WTC11 (cell line): Measurements from ENCODE around the gene TSPAN9. TPM values are rescaled to one million over a fixed set of nuclear protein-coding genes. Genes with fewer than 3 reads are reported as not detected.

Experiments
- ATAC-seq: fragments of 200-7000 bp; cut with Tn5 transposase; 2 replicates; pipeline ENCODE4 v1.10.0; 2021; ENCODE audit warnings: mild to moderate bottlenecking, moderate library complexity
- CTCF ChIA-PET: fragments of 300-600 bp; sonication (Branson Sonifier 250); formaldehyde crosslinking; loops from one replicate; lab custom pipeline; 2021; ENCODE audit warnings: antibody characterized with exemption; lab: Charles Lee
- POLR2A ChIA-PET: fragments of 350-600 bp; sonication (Branson Sonifier 250); formaldehyde crosslinking; loops from one replicate; lab custom pipeline; 2021; ENCODE audit warnings: antibody characterized with exemption; lab: Charles Lee
- DNase-seq: peaks from one replicate; pipeline ENCODE4 v3.0.0; 2021; ENCODE audit warnings: low spot score
- H3K27ac Mint-ChIP-seq: 2 replicates; pipeline ENCODE4 v1.8.0; 2021; ENCODE audit warnings: mixed read lengths
- H3K27me3 Mint-ChIP-seq: 2 replicates; pipeline ENCODE4 v1.8.0; 2021; ENCODE audit warnings: low read depth, mild to moderate bottlenecking, moderate library complexity, mixed read lengths
- H3K36me3 Mint-ChIP-seq: 2 replicates; pipeline ENCODE4 v1.8.0; 2021; ENCODE audit warnings: mixed read lengths
- H3K4me1 Mint-ChIP-seq: 2 replicates; pipeline ENCODE4 v1.8.0; 2022; ENCODE audit warnings: mixed read lengths
- H3K4me3 Mint-ChIP-seq: 2 replicates; pipeline ENCODE4 v1.8.0; 2021; ENCODE audit warnings: mild to moderate bottlenecking, moderate library complexity, mixed read lengths
- H3K9me3 Mint-ChIP-seq: 2 replicates; pipeline ENCODE4 v1.8.0; 2021; ENCODE audit warnings: mixed read lengths
- ETV6 ChIP-seq: sonication (generic); formaldehyde crosslinking; IDR thresholded peaks from 2 replicates; pipeline ENCODE4 v1.8.1; 2022; ENCODE audit warnings: mild to moderate bottlenecking, missing genetic modification reagents
- IRF1 ChIP-seq: sonication (generic); formaldehyde crosslinking; IDR thresholded peaks from 2 replicates; pipeline ENCODE4 v1.8.0; 2023; ENCODE audit warnings: missing genetic modification reagents
- RORB ChIP-seq: fragments of 250-450 bp; sonication (Bioruptor Pico); IDR thresholded peaks from 2 replicates; pipeline ENCODE4 v1.9.0; 2021; ENCODE audit warnings: mild to moderate bottlenecking
- SOX15 ChIP-seq: fragments of 250-450 bp; sonication (Bioruptor Pico); IDR thresholded peaks from 2 replicates; pipeline ENCODE4 v1.9.0; 2021; ENCODE audit warnings: mild to moderate bottlenecking
- SP1 ChIP-seq: sonication (generic); formaldehyde crosslinking; conservative IDR thresholded peaks from 2 replicates; pipeline ENCODE4 v1.8.1; 2022; ENCODE audit warnings: missing genetic modification reagents
- TEAD4 ChIP-seq: sonication (generic); formaldehyde crosslinking; IDR thresholded peaks from 2 replicates; pipeline ENCODE4 v1.8.0; 2022; ENCODE audit warnings: mild to moderate bottlenecking, missing genetic modification reagents
- ZNF232 ChIP-seq: sonication (generic); formaldehyde crosslinking; IDR thresholded peaks from 2 replicates; pipeline ENCODE4 v1.8.0; 2022; ENCODE audit warnings: mild to moderate bottlenecking, missing genetic modification reagents
- ZNF281 ChIP-seq: sonication (generic); formaldehyde crosslinking; IDR thresholded peaks from 2 replicates; pipeline ENCODE4 v1.8.0; 2023; ENCODE audit warnings: mild to moderate bottlenecking, missing genetic modification reagents
- ZNF423 ChIP-seq: fragments of 250-450 bp; sonication (Bioruptor Pico); IDR thresholded peaks from 2 replicates; pipeline ENCODE4 v2.1.2; 2022; ENCODE audit warnings: mild to moderate bottlenecking, moderate library complexity
- total RNA-seq: library from RNA; stranded (reverse); gene quantifications from 3 replicates; pipeline ENCODE4 v1.2.3, GENCODE V29; 2021
- TF ChIP-seq, protein P1 (sequence below): sonication (generic); formaldehyde crosslinking; IDR thresholded peaks from 2 replicates; pipeline ENCODE4 v1.8.1; 2023; ENCODE audit warnings: mild to moderate bottlenecking, missing genetic modification reagents, borderline replicate concordance
- TF ChIP-seq, protein P2 (sequence below): sonication (generic); formaldehyde crosslinking; conservative IDR thresholded peaks from 2 replicates; pipeline ENCODE4 v1.8.1; 2023; ENCODE audit warnings: mild to moderate bottlenecking, low read depth, missing genetic modification reagents, moderate library complexity
- TF ChIP-seq, protein P3 (sequence below): sonication (generic); formaldehyde crosslinking; IDR thresholded peaks from 2 replicates; pipeline ENCODE4 v1.8.1; 2022; ENCODE audit warnings: low read depth, missing genetic modification reagents, borderline replicate concordance
- TF ChIP-seq, protein P4 (sequence below): sonication (generic); formaldehyde crosslinking; IDR thresholded peaks from 2 replicates; pipeline ENCODE4 v1.8.0; 2022; ENCODE audit warnings: mild to moderate bottlenecking, missing genetic modification reagents
- TF ChIP-seq, protein P5 (sequence below): sonication (generic); formaldehyde crosslinking; IDR thresholded peaks from 2 replicates; pipeline ENCODE4 v1.8.1; 2022; ENCODE audit warnings: mild to moderate bottlenecking, missing genetic modification reagents, moderate library complexity, borderline replicate concordance
- TF ChIP-seq, protein P6 (sequence below): fragments of 250-450 bp; sonication (Bioruptor Pico); IDR thresholded peaks from 2 replicates; pipeline ENCODE4 v1.8.0; 2021; ENCODE audit warnings: mild to moderate bottlenecking

The TSPAN9 gene
- total RNA-seq, 1 experiment from 2014 or later = 27.6 TPM

GRCh38 chr12:3308063-3308462, 230.9 kb downstream of the TSPAN9 start (continued):
- TF ChIP-seq, protein P1, sequence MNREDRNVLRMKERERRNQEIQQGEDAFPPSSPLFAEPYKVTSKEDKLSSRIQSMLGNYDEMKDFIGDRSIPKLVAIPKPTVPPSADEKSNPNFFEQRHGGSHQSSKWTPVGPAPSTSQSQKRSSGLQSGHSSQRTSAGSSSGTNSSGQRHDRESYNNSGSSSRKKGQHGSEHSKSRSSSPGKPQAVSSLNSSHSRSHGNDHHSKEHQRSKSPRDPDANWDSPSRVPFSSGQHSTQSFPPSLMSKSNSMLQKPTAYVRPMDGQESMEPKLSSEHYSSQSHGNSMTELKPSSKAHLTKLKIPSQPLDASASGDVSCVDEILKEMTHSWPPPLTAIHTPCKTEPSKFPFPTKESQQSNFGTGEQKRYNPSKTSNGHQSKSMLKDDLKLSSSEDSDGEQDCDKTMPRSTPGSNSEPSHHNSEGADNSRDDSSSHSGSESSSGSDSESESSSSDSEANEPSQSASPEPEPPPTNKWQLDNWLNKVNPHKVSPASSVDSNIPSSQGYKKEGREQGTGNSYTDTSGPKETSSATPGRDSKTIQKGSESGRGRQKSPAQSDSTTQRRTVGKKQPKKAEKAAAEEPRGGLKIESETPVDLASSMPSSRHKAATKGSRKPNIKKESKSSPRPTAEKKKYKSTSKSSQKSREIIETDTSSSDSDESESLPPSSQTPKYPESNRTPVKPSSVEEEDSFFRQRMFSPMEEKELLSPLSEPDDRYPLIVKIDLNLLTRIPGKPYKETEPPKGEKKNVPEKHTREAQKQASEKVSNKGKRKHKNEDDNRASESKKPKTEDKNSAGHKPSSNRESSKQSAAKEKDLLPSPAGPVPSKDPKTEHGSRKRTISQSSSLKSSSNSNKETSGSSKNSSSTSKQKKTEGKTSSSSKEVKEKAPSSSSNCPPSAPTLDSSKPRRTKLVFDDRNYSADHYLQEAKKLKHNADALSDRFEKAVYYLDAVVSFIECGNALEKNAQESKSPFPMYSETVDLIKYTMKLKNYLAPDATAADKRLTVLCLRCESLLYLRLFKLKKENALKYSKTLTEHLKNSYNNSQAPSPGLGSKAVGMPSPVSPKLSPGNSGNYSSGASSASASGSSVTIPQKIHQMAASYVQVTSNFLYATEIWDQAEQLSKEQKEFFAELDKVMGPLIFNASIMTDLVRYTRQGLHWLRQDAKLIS (CRISPR knock-in tag) = no peak
- TF ChIP-seq SP1 (CRISPR knock-in tag) (no peak), TEAD4 (CRISPR knock-in tag) (no peak), IRF1 (CRISPR knock-in tag) (no peak), ETV6 (CRISPR knock-in tag) (no peak), RORB (CRISPR knock-in tag) (no peak), ZNF423 (CRISPR knock-in tag) (no peak), ZNF232 (CRISPR knock-in tag) (no peak)
- TF ChIP-seq, protein P2, sequence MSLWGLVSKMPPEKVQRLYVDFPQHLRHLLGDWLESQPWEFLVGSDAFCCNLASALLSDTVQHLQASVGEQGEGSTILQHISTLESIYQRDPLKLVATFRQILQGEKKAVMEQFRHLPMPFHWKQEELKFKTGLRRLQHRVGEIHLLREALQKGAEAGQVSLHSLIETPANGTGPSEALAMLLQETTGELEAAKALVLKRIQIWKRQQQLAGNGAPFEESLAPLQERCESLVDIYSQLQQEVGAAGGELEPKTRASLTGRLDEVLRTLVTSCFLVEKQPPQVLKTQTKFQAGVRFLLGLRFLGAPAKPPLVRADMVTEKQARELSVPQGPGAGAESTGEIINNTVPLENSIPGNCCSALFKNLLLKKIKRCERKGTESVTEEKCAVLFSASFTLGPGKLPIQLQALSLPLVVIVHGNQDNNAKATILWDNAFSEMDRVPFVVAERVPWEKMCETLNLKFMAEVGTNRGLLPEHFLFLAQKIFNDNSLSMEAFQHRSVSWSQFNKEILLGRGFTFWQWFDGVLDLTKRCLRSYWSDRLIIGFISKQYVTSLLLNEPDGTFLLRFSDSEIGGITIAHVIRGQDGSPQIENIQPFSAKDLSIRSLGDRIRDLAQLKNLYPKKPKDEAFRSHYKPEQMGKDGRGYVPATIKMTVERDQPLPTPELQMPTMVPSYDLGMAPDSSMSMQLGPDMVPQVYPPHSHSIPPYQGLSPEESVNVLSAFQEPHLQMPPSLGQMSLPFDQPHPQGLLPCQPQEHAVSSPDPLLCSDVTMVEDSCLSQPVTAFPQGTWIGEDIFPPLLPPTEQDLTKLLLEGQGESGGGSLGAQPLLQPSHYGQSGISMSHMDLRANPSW = no peak
- TF ChIP-seq, protein P3, sequence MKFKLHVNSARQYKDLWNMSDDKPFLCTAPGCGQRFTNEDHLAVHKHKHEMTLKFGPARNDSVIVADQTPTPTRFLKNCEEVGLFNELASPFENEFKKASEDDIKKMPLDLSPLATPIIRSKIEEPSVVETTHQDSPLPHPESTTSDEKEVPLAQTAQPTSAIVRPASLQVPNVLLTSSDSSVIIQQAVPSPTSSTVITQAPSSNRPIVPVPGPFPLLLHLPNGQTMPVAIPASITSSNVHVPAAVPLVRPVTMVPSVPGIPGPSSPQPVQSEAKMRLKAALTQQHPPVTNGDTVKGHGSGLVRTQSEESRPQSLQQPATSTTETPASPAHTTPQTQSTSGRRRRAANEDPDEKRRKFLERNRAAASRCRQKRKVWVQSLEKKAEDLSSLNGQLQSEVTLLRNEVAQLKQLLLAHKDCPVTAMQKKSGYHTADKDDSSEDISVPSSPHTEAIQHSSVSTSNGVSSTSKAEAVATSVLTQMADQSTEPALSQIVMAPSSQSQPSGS (CRISPR knock-in tag) = no peak
- TF ChIP-seq, protein P4, sequence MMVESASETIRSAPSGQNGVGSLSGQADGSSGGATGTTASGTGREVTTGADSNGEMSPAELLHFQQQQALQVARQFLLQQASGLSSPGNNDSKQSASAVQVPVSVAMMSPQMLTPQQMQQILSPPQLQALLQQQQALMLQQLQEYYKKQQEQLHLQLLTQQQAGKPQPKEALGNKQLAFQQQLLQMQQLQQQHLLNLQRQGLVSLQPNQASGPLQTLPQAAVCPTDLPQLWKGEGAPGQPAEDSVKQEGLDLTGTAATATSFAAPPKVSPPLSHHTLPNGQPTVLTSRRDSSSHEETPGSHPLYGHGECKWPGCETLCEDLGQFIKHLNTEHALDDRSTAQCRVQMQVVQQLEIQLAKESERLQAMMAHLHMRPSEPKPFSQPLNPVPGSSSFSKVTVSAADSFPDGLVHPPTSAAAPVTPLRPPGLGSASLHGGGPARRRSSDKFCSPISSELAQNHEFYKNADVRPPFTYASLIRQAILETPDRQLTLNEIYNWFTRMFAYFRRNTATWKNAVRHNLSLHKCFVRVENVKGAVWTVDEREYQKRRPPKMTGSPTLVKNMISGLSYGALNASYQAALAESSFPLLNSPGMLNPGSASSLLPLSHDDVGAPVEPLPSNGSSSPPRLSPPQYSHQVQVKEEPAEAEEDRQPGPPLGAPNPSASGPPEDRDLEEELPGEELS (CRISPR knock-in tag) = no peak
- TF ChIP-seq, protein P5, sequence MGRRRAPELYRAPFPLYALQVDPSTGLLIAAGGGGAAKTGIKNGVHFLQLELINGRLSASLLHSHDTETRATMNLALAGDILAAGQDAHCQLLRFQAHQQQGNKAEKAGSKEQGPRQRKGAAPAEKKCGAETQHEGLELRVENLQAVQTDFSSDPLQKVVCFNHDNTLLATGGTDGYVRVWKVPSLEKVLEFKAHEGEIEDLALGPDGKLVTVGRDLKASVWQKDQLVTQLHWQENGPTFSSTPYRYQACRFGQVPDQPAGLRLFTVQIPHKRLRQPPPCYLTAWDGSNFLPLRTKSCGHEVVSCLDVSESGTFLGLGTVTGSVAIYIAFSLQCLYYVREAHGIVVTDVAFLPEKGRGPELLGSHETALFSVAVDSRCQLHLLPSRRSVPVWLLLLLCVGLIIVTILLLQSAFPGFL (CRISPR knock-in tag) = no peak

- no peaks in the 10 kb centered on the region for H3K27me3 Mint-ChIP-seq
- ATAC-seq = no peak
- H3K4me1 Mint-ChIP-seq = no peaks in the 10 kb centered on the region
- H3K4me3 Mint-ChIP-seq = no peak overlapping the region
- TF ChIP-seq ZNF423 (CRISPR knock-in tag) (no peak), ZNF281 (CRISPR knock-in tag) (no peak), SOX15 (no peak)
- TF ChIP-seq, protein P6, sequence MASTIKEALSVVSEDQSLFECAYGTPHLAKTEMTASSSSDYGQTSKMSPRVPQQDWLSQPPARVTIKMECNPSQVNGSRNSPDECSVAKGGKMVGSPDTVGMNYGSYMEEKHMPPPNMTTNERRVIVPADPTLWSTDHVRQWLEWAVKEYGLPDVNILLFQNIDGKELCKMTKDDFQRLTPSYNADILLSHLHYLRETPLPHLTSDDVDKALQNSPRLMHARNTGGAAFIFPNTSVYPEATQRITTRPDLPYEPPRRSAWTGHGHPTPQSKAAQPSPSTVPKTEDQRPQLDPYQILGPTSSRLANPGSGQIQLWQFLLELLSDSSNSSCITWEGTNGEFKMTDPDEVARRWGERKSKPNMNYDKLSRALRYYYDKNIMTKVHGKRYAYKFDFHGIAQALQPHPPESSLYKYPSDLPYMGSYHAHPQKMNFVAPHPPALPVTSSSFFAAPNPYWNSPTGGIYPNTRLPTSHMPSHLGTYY (CRISPR knock-in tag) = no peak
- H3K27ac Mint-ChIP-seq = no peak overlapping the region
- no peak for DNase-seq
- no peaks in the 10 kb centered on the region for H3K9me3 Mint-ChIP-seq
- ChIA-PET CTCF (interaction anchor here (0.6 to 2.4 kb wide), 3 partner anchors 9 to 433 kb away, joined by 3 to 11 read pairs (median 4); no protein-coding TSS in a partner anchor), POLR2A (no interaction called here)
- H3K36me3 Mint-ChIP-seq = no peaks in the 10 kb centered on the region
Measured at GRCh38 chr12:3308609-3309008, 231.4 kb downstream of the TSPAN9 start.
